Activated B cell treated with CpG ODN at 0.5 μM for 24 hours (primary cell): Measurements from ENCODE around the gene MACROH2A1. TPM values are rescaled to one million over a fixed set of nuclear protein-coding genes. Genes with fewer than 3 reads are reported as not detected.
"Not testable (repeated sequence)": the region's sequence is repeated elsewhere in the genome, so short reads cannot be mapped to it uniquely, and the experiment has no call there.

Experiments
- ATAC-seq: fragments of 200-7000 bp; cut with Tn5 transposase; one replicate; pipeline ENCODE4 v1.10.0; 2021; ENCODE audit warnings: low read depth, mild to moderate bottlenecking, moderate library complexity
- CTCF ChIA-PET: fragments of 350-600 bp; sonication (Branson Sonifier 250); formaldehyde crosslinking; loops from one replicate; lab custom pipeline; 2021; ENCODE audit warnings: antibody characterized with exemption; lab: Charles Lee
- POLR2A ChIA-PET: fragments of 350-600 bp; sonication (Branson Sonifier 250); formaldehyde crosslinking; loops from one replicate; lab custom pipeline; 2021; ENCODE audit warnings: antibody characterized with exemption; lab: Charles Lee
- DNase-seq: peaks from one replicate; pipeline ENCODE4 v3.0.0; 2022
- H3K27ac Mint-ChIP-seq: one replicate; pipeline ENCODE4 v1.8.0; 2020; ENCODE audit warnings: mixed read lengths
- H3K27me3 Mint-ChIP-seq: one replicate; pipeline ENCODE4 v1.8.0; 2021; ENCODE audit warnings: mixed read lengths
- H3K36me3 Mint-ChIP-seq: one replicate; pipeline ENCODE4 v1.8.0; 2021; ENCODE audit warnings: low read depth, mixed read lengths
- H3K4me1 Mint-ChIP-seq: one replicate; pipeline ENCODE4 v1.8.0; 2021; ENCODE audit warnings: mixed read lengths
- H3K4me3 Mint-ChIP-seq: one replicate; pipeline ENCODE4 v1.8.0; 2020; ENCODE audit warnings: mild to moderate bottlenecking, mixed read lengths
- H3K9me3 Mint-ChIP-seq: one replicate; pipeline ENCODE4 v1.8.0; 2020; ENCODE audit warnings: mixed read lengths
- intact Hi-C: fragments of 100-400 bp; cut with micrococcal nuclease; formaldehyde crosslinking; loops from one replicate; pipeline ENCODE4 v1.15.1; 2024
- total RNA-seq: library from RNA; stranded (reverse); gene quantifications from 2 replicates; pipeline ENCODE4 v1.2.3, GENCODE V29; 2022
- TF ChIP-seq, protein P1 (sequence below): fragments of 200-600 bp; IDR thresholded peaks from one replicate; pipeline ENCODE4 v1.8.0; 2022; ENCODE audit warnings: antibody characterized with exemption, mild to moderate bottlenecking

Gene MACROH2A1
- total RNA-seq, 1 donor from 2014 or later = 125 TPM

DNA sequence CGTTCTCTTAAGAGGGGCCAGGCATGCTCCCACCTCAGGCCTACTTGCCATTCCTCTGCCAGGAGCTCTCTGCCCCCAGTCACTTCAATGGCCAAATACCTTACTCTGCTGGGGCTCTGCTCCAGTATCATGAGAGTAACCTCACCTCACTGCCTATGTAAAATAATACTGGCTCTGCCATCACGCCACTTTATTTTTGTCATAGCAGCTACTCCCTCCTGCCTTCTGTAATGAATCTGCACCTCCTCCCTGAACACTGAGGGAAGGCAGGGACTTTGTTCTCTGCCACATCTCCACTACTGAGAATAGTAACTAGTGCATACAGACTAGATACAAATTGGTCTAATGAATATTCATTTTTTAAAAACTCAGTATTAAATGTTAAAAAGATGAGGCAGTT, 33.8 kb downstream of the MACROH2A1 start:
- intact Hi-C loops = no loop called here
- Mint-ChIP-seq H3K27me3 (no peaks in the 10 kb centered on the region), H3K4me1 (no peaks in the 10 kb centered on the region), H3K27ac (no peak overlapping the region), H3K36me3 (peaks cover 91% of the 10 kb centered on the region), H3K9me3 (no peaks in the 10 kb centered on the region), H3K4me3 (no peak overlapping the region)
- DNase-seq (no peak), ATAC-seq (no peak)
- CTCF ChIA-PET = no interaction called here
- POLR2A ChIA-PET = no interaction called here
- TF ChIP-seq, protein P1, sequence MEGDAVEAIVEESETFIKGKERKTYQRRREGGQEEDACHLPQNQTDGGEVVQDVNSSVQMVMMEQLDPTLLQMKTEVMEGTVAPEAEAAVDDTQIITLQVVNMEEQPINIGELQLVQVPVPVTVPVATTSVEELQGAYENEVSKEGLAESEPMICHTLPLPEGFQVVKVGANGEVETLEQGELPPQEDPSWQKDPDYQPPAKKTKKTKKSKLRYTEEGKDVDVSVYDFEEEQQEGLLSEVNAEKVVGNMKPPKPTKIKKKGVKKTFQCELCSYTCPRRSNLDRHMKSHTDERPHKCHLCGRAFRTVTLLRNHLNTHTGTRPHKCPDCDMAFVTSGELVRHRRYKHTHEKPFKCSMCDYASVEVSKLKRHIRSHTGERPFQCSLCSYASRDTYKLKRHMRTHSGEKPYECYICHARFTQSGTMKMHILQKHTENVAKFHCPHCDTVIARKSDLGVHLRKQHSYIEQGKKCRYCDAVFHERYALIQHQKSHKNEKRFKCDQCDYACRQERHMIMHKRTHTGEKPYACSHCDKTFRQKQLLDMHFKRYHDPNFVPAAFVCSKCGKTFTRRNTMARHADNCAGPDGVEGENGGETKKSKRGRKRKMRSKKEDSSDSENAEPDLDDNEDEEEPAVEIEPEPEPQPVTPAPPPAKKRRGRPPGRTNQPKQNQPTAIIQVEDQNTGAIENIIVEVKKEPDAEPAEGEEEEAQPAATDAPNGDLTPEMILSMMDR = no peak

DNA sequence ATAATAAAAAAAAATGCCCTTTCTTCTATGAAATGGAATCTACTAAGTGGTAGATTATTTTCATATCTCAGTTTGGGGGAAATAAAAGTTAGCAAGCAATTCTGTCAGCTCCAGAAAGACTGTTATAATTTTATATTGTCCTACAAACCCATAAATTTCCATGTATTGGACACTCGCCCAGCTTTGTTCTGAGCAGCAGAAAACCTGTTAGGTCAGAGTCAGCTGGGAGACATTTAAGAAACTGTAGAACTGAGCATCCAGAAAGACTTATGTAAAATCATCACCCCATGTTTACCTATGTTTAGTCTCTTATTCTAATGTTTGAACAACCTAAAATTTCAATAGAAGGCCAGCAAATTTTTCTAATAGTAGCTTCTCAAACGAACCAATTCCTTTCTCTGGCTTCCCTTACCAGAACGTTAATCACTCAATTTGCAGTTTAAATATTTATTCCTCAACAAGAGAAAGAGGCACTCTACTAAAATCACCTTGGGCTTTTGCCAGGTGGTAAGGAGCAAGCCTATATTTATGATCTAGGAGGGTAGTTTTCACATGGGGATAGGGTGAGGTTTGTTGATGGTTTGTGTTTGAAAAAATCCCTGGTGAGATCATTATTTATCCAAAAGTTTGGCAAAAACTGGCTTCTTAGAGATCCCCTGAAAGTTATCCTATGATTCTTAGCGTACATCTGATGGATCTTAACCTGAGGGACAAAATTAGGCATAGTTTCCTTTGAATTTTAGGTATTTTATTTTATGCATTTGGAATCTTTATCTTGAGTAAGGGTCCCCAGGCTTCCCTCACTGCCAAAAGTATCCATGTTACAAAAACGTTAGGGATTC, 34.4 kb downstream of the MACROH2A1 start:
- no peaks in the 10 kb centered on the region for H3K4me1 Mint-ChIP-seq
- H3K4me3 Mint-ChIP-seq = no peak overlapping the region
- H3K27ac Mint-ChIP-seq = no peak overlapping the region
- ChIA-PET CTCF (no interaction called here), POLR2A (no interaction called here)
- peaks cover 90% of the 10 kb centered on the region for H3K36me3 Mint-ChIP-seq
- ATAC-seq (no peak), DNase-seq (no peak)
- no peaks in the 10 kb centered on the region for H3K9me3 Mint-ChIP-seq
- no peaks in the 10 kb centered on the region for H3K27me3 Mint-ChIP-seq
- TF ChIP-seq, protein P1 = no peak
- intact Hi-C loops = no loop called here

DNA sequence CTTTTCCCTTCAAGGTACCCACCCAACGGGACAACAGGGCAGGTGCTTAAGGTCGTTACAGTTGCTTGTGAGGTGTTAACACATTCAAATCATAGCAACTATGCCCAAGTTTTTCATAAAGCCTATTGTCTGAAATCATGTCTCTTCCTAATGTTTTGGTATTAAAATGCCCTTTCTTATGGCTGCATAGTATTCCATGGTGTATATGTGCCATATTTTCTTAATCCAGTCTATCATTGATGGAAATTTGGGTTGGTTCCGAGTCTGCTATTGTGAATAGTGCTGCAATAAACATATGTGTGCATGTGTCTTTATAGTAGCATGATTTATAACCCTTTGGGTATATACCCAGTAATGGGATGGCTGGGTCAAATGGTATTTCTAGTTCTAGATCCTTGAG, 35.7 kb downstream of the MACROH2A1 start:
- H3K27me3 Mint-ChIP-seq, intact Hi-C loops, ATAC-seq, H3K4me3 Mint-ChIP-seq, DNase-seq, H3K27ac Mint-ChIP-seq, CTCF ChIA-PET, H3K9me3 Mint-ChIP-seq, H3K4me1 Mint-ChIP-seq, POLR2A ChIA-PET: not testable (repeated sequence)
- peaks cover 85% of the 10 kb centered on the region for H3K36me3 Mint-ChIP-seq

DNA sequence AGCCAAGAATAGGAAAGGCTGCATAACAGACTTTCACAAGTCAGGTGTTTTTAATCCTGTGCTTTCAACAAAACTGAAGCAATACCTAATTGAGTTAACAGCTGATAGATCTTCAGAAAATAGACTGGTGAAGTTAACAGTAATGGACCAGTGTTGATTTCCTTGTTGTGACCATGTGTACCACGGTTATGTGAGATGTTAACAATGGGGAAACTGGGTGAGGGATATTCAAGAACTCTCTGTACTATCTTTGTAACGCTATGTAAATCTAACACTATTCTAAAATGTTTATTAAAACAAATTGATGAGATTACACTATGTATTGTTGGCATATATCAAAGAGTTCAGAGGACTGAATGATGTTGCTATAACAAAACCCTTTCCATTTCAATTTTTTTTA, 36.9 kb downstream of the MACROH2A1 start:
- Mint-ChIP-seq H3K4me1 (no peaks in the 10 kb centered on the region), H3K27me3 (no peaks in the 10 kb centered on the region), H3K4me3 (no peak overlapping the region), H3K9me3 (no peaks in the 10 kb centered on the region), H3K27ac (no peak overlapping the region), H3K36me3 (peaks cover 82% of the 10 kb centered on the region)
- intact Hi-C loops = no loop called here
- POLR2A ChIA-PET = no interaction called here
- TF ChIP-seq, protein P1 = no peak
- DNase-seq (no peak), ATAC-seq (no peak)
- CTCF ChIA-PET = no interaction called here

DNA sequence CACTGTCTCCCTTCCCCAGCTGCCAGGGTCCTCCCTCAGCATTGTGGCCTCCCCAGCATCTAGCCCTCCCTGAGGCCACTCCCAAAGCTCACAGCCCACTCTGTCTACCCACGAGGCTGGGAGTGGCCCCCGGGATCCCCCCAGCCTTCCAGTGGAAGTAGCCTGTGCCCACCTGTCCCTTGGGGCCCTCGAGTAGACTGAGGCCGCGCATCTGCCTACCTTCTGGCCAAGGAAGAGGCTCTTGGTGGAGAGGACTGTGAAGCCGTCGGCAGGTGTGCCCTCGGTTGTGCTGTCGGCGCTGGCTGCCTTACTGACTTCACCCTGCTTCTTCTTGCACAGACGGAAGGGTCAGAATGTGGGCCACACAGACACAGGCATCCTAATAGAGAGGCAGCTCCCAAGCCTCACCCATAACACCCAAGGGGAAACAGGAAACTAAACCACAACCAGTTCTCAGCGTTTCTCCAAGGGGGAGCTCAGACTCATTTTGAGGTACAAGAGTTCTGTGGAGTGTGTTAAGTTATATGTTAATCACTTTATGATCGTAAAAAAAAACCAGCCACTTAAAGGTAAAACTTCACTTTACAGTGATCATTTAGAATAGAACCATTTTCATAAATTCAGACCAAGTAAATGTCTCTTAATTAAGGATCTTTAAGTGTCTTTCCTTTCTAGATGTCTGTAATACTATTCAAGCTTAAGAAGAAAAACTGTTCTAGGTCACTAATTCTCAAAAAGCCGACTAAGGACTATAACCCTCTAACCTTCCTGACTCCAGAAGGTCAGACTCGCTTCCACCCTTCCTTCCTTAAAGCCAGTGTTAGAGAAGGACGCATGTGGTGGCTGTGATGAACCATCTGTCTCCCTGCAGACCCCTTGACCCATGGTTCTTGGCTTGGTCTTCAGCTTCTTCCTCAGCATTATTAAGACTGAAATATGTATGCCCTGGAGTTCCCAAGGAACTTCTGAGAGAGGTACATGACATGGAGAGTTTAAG, 38.5 kb downstream of the MACROH2A1 start:
- no peak for ATAC-seq
- Mint-ChIP-seq H3K9me3 (no peaks in the 10 kb centered on the region), H3K27ac (no peak overlapping the region), H3K4me1 (no peaks in the 10 kb centered on the region), H3K27me3 (no peaks in the 10 kb centered on the region), H3K4me3 (no peak overlapping the region), H3K36me3 (peaks cover 80% of the 10 kb centered on the region)
- no peak for DNase-seq
- TF ChIP-seq, protein P1 = no peak
- ChIA-PET POLR2A (no interaction called here), CTCF (no interaction called here)
- intact Hi-C loops = no loop called here
